Sigmoid colon (tissue), 4 donors: ENCODE results near the gene PLD3.

Source experiments
- CTCF ChIP-seq, 4 experiments: fragments of 450-650 bp in 3 of 4; fragments of 200-600 bp in 1 of 4; IDR thresholded peaks; one replicate each; pipeline ENCODE4 v1.5.1; 2016 to 2019; ENCODE audit warnings: antibody characterized with exemption in 4 of 4, mild to moderate bottlenecking in 3 of 4, moderate library complexity in 2 of 4
- POLR2A ChIP-seq, 2 donors: fragments of 450-650 bp; IDR thresholded peaks; one replicate each; pipeline ENCODE4 v1.6.1; 2016; ENCODE audit warnings: antibody characterized with exemption in 2 of 2, mild to moderate bottlenecking in 2 of 2, moderate library complexity in 2 of 2
- POLR2AphosphoS5 ChIP-seq, 4 donors: sonication (generic); formaldehyde crosslinking; IDR thresholded peaks; one replicate each; pipeline ENCODE4 v1.6.1; 2017; ENCODE audit warnings: antibody characterized with exemption in 4 of 4

DNA sequence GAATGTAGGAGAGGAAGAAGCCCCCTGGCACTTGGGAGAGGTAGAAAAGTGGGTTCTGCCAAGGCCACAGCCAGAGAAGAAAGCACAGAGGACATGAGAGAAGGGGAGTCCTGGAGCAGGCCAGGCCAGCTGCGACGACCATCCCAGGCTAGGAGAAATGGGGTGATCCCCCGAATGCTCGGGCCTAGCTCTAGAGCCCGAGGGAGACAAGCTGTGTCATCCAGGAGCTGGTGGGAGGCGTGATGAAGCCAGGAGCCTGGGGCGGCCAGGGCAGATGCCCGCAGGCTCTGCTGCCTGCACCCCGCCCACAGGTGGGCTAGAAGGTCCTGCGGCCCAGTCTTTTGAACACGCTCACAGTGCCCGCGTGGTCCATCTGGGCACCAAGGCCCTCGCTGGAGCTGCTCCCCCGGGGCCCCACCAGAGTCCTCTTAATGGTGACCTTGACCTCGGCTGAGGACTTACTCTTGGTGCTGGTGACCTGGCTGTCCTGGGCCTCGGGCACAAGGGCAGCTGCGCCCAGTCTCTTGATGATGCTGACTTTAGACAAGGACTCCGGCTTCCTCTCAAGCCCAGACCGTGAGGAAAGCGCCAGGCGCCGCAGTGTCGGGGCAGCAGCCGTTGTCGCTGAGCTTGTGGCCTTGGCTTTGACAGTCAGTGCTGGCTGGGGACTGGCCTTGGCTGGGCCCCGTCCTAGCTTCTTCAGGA is 26.8 kb upstream of the PLD3 start:
- TF ChIP-seq CTCF (IDR thresholded peaks at IDR 0.05) (no peak), POLR2AphosphoS5 (IDR thresholded peaks at IDR 0.05) (no peak), POLR2A (IDR thresholded peaks at IDR 0.05) (no peak)
